ENCODE measurements around the gene A3GALT2.
A peak's percentile ranks its signal among the peaks of the same experiment; 100 is the strongest.
"Not testable (repeated sequence)": the region's sequence is repeated elsewhere in the genome, so short reads cannot be mapped to it uniquely, and the experiment has no call there.

Gene A3GALT2

DNA sequence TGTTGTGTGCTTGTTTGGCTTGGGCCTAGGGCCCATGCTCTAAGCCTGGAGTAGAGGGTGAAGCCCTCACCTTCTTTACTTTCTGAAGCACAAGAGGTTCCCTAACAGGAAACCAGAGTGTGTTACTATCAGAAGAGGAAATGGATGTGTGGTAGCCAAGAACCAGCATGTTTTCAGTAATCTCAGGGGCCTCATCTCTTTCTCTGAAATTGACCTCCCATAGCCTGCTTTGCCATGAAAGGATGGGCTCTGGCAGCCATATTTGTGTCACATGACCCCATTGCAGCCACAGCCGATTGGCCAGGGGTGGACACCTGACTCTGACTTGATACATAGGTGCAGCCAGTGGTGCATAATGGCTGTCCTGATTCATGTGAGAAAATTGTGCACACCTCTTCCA is 18.6 kb downstream of the A3GALT2 start:
- ATAC-seq (no peak), DNase-seq (peak; percentile 18)
- Mint-ChIP-seq H3K36me3 (ENCODE audit: low read depth) (no peaks in the 10 kb centered on the region), H3K27ac (no peak overlapping the region), H3K9me3 (no peaks in the 10 kb centered on the region), H3K27me3 (peaks cover 5% of the 10 kb centered on the region), H3K4me3 (no peak overlapping the region), H3K4me1 (peaks cover 11% of the 10 kb centered on the region)

DNA sequence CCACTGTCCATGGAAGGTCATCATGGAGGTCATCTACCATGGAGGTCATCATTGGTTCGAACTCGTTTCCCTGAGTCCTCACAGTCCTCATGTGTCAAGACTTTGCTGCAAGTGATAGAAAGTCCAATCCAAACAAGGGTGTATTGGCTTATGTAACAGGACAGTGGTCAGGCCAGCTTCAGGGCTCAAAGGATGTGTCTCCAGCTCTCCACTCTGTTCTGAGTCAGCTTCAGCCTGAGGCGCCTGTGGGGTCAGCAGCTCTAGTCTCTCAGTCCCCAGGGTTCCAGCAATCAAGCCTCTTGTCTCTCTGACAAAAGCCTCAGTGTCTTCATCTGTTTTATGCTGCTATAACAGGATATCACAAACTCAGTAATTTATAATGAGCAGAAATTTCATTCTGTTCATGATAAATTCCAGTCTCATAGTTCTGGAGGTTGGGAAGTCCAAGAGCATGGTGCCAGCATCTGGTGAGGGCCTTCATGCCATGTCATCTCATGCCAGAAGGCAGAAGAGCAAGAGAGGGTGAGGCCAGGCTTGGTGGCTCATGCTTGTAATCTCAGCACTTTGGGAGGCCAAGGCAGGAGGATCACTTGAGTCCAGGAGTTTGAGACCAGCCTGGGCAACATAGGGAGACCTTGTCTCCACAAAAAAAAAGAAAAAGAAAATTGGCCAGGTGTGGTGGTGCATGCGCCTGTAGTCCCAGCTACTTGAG is 19.5 kb downstream of the A3GALT2 start:
- DNase-seq = no peak
- no peaks in the 10 kb centered on the region for H3K36me3 Mint-ChIP-seq (ENCODE audit: low read depth)

DNA sequence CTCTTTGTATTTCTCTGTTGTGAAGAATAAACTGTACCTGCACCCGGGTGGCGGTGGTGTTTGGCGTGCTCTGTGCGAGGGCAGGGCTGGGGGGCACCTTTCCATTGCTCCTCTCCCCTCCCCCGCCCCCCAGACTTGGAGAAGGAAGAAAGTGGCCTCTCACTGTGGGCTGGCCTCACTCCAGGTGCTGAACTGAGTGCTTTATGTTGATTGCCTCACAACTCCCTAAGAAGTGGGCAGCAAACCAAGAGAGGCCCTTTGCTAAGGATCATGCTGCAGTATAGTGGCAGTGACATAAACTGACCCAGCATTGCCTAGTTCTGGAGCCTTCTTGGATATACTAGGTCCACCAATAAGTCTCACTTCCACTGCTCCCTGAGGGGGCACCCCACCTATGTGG is 20.2 kb downstream of the A3GALT2 start:
- no peaks in the 10 kb centered on the region for H3K36me3 Mint-ChIP-seq (ENCODE audit: low read depth)
- H3K27me3 Mint-ChIP-seq = no peaks in the 10 kb centered on the region
- ATAC-seq (no peak), DNase-seq (no peak)
- H3K9me3 Mint-ChIP-seq = no peaks in the 10 kb centered on the region
- H3K27ac Mint-ChIP-seq = no peak overlapping the region
- no peak overlapping the region for H3K4me3 Mint-ChIP-seq
- H3K4me1 Mint-ChIP-seq = peaks cover 7% of the 10 kb centered on the region

More for the DNA sequence above, 19.5 kb downstream of the A3GALT2 start:
- no peaks in the 10 kb centered on the region for H3K9me3 Mint-ChIP-seq
- peaks cover 11% of the 10 kb centered on the region for H3K4me1 Mint-ChIP-seq
- H3K4me3 Mint-ChIP-seq = no peak overlapping the region
- H3K27ac Mint-ChIP-seq = no peak overlapping the region
- H3K27me3 Mint-ChIP-seq = peaks cover 5% of the 10 kb centered on the region
- ATAC-seq = no peak

DNA sequence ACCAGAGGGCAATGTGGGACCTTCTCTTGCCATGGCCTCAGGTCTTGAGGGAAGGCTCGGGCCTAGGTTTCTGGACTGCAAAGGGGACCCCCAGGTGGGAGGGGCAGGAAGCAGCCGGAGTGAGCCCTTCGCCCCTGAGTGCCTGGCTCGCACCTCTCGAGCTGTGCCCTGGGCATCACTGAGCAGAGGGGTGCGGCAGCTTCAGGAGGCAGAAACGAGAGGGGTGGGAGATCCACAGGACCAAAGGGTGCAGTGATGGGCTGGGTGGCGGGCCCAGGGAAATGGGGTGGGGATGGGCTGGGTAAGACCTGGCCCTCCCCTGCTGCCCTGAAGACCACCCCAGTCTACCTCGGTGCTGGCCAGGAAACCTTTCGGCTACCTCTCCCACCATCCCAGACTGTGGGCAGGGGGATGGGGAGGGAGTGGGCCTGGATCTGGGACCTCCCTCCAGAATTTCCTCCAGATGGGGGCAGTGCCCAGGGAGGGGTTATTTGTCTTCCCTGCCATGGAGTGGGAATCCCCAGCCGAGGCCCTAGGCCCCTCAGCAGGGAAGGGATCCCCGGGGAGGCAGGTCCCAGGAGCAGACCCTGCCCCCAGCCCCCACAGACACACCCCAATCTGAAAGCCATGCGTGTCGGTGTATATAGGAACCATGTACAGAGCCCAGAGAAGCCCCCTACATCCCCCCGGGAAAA is 21.3 kb downstream of the A3GALT2 start:
- H3K27me3 Mint-ChIP-seq = no peaks in the 10 kb centered on the region
- no peak overlapping the region for H3K4me3 Mint-ChIP-seq
- no peaks in the 10 kb centered on the region for H3K9me3 Mint-ChIP-seq
- H3K27ac Mint-ChIP-seq = no peak overlapping the region
- ATAC-seq (no peak), DNase-seq (no peak)
- H3K4me1 Mint-ChIP-seq = peaks cover 7% of the 10 kb centered on the region
- no peaks in the 10 kb centered on the region for H3K36me3 Mint-ChIP-seq (ENCODE audit: low read depth)

DNA sequence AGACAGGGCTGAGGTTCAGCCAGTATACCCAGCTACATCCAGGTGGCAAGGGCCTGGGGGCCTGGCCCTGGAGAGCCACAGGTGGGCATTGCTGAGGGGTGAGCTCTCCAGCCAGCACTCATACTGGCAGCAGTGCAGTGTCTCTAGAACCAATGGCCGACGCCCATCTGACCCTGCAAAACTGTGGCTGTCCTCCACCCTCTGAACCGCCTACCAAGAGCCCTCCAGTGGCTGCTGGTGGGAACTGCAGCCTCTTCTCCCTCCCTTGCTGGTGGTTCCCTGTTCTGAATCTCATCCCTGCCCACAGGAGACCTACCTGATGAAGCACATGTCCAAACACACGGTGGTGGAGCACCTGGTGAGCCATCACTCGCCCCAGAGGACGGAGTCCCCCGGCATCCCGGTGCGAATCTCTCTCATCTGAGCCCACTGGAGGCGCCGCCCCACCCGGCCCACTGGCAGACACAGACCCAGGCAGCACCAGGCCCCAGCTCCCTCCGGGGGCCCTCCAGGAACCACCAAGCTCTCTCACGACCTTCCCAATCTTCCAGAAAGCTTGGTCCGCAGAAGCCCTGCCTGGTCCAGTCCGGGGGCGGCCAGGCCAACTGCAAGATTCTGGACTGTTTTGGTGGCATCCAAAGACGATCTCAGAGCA is 22.1 kb downstream of the A3GALT2 start:
- ATAC-seq (peak; percentile 59), DNase-seq (peak; percentile 73)
- Mint-ChIP-seq H3K9me3 (no peaks in the 10 kb centered on the region), H3K27me3 (no peaks in the 10 kb centered on the region), H3K27ac (no peak overlapping the region), H3K4me1 (peaks cover 7% of the 10 kb centered on the region), H3K4me3 (no peak overlapping the region), H3K36me3 (ENCODE audit: low read depth) (no peaks in the 10 kb centered on the region)

DNA sequence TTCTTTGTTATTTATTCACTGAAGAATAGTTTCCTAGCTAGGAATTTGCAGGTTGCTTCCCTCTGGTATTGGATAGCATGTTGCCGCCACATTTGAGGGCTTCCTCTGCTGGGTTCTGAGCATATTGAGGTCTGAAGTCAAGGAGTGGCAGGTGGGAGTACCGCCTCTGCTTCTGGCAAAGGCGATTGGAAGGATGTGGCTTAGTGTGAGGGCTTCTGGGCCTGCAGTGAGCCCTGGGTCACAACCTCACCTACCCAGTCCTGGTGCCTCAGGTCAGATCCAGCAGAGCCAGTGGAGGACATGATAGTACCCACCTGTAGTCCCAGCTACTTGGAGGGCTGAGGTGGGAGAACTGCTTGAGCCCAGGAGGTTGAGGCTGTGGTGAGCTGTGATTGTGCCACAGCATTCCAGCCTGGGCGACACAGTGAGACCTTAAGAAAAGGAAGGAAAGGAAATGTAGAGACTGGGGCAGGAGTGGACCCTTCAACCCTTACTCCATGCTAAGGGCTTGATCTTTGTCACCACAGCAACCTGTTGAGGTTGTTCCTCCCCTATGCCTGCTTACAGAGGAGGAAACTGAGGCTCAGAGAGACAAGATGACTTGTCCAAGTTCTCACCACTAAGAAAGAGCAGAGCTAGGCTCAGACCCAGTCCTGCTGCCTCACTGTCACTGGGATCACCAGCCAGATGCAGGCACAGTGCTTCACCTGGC is 22.8 kb downstream of the A3GALT2 start:
- Mint-ChIP-seq H3K27me3 (no peaks in the 10 kb centered on the region), H3K27ac (no peak overlapping the region), H3K4me1 (peaks cover 7% of the 10 kb centered on the region), H3K4me3 (no peak overlapping the region), H3K36me3 (ENCODE audit: low read depth) (no peaks in the 10 kb centered on the region), H3K9me3 (no peaks in the 10 kb centered on the region)
- DNase-seq = no peak
- ATAC-seq = no peak

DNA sequence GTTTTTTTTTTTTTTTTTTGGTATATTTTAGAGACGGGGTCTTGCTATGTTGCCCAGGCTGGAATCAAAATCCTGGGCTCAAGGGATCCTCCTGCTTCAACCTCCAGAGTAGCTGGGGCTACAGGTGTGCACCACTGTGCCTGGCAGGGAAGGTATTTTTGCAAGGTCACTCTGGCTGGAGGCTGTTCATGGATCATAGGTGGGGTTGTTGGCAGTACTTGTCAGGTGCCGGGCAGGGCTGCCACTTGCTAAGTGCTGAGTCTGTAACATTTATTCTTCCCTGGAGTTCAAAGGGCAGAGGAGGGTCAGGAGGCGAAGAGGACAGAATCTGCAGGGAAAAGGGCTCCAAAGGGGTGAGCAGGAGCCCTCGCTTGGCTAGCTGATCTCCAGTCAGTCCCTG is 24.1 kb downstream of the A3GALT2 start:
- ATAC-seq (no peak), DNase-seq (no peak)
- no peaks in the 10 kb centered on the region for H3K9me3 Mint-ChIP-seq
- H3K36me3 Mint-ChIP-seq (ENCODE audit: low read depth) = no peaks in the 10 kb centered on the region
- H3K27ac Mint-ChIP-seq = no peak overlapping the region
- H3K4me3 Mint-ChIP-seq = no peak overlapping the region
- H3K27me3 Mint-ChIP-seq = no peaks in the 10 kb centered on the region
- no peaks in the 10 kb centered on the region for H3K4me1 Mint-ChIP-seq

DNA sequence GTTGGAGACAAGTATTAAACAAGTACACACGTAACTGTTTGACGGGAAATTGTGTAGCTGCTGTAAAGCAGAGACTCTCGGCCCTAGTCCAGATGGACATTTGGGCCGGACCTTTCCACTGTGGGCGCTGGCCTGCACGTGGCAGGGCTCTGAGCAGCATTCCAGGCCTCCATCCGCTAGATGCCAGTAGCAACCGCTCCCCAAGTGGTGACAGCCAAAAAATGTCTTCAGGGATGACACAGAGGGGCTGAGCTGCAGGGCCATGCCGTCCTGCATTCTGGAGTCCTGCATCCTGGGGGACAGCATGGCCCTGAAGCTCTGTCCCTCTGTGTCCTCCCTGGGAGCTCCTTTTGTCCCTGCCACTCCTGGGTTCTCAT is 24.8 kb downstream of the A3GALT2 start:
- Mint-ChIP-seq H3K9me3 (no peaks in the 10 kb centered on the region), H3K36me3 (ENCODE audit: low read depth) (no peaks in the 10 kb centered on the region), H3K4me1 (no peaks in the 10 kb centered on the region), H3K27me3 (no peaks in the 10 kb centered on the region), H3K27ac (no peak overlapping the region), H3K4me3 (no peak overlapping the region)
- DNase-seq = no peak
- no peak for ATAC-seq

DNA sequence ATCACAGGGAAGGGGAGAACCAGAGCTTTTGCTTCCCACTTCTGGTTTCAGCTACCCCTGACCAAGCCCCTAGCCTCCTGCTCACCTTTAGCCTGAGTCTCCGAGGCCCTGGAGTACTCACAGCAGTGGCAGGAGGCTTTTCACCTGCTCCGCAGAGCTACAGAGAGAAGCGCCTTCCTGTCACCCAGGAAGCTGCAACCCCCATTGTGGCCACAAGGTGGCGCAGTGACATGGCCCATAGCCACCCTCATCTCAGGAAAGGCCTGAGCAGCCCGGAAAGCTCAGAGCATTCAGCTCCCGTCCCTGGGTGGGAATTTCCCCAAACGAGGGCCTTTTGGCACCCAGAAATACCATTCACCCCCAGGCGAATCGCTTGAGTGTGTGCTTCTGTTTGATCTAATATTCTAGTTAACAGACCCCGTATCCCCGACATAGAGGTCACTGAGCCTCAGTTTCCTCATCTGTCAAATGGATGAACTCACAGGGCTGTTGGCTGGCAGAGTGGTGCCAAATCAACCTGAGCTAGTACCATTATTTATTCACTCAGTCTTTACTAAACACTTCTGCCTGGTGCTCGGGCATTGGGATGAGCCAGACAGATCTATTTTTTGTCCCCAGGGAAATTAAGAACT is 25.3 kb downstream of the A3GALT2 start:
- ATAC-seq (peak; percentile 85), DNase-seq (peak; percentile 89)
- Mint-ChIP-seq H3K4me3 (no peak overlapping the region), H3K27me3 (no peaks in the 10 kb centered on the region), H3K4me1 (no peaks in the 10 kb centered on the region), H3K9me3 (no peaks in the 10 kb centered on the region), H3K27ac (no peak overlapping the region), H3K36me3 (ENCODE audit: low read depth) (no peaks in the 10 kb centered on the region)

DNA sequence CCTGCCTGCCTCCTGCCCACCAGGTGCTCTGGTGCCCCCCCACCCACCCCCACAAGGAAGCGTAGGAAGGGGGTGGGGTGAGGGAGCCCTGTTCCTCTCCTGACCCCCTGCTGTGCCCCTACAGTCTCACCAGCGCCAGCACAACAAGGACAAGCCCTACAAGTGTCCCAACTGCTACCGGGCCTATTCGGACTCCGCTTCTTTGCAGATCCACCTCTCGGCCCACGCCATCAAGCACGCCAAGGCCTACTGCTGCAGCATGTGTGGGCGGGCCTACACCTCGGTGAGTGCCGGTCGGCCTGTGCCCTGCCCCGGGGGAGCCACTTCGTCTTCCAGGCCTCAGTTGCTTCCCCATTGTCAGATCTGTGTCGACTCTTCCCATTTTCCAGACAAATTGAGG is 25.9 kb downstream of the A3GALT2 start:
- no peaks in the 10 kb centered on the region for H3K27me3 Mint-ChIP-seq

DNA sequence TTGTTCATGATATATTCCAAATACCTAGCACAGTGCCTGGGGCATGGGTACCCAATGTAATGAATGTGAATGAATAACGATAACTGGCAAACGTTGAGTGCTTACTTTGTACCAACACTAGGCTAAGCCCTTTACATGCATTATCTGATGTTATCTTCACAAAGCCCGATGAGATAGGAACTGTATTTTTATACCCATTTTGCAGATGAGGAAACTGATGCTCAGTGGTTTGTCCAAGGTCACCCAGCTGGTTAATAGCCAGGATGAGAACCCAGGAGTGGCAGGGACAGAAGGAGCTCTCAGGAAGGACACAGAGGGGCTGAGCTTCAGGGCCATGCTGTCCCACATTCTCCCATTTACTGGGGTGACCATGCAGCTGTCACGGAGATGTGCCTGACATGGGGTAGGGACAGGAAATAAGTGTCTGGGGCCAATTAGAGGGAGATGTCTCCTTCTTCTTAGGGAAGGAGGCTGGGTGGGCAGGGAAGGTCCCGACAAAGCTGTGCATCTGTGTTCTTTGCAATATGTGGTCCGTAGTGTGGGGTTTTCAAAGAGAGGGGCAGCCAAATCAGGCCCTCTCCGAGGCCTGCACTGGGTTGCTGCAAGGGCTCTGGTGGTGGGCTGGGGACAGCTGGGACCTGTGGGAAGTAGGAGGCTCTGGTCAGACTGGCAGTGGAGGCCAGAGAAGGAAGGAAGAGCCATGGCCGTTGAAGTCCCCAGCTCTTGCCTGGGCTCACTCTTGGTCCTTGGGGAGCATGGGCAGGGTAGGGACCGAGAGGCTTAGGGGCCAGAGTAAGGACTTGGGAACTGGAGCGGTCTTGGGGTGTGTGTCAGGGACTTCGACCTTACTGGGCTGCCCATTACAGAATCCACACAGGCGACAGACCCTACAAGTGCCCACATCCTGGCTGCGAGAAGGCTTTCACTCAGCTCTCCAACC is 26.6 kb downstream of the A3GALT2 start:
- H3K27ac Mint-ChIP-seq = no peak overlapping the region
- no peaks in the 10 kb centered on the region for H3K27me3 Mint-ChIP-seq

More for the DNA sequence above, 25.9 kb downstream of the A3GALT2 start:
- DNase-seq (no peak), ATAC-seq (no peak)
- no peak overlapping the region for H3K27ac Mint-ChIP-seq
- no peaks in the 10 kb centered on the region for H3K36me3 Mint-ChIP-seq (ENCODE audit: low read depth)
- no peaks in the 10 kb centered on the region for H3K9me3 Mint-ChIP-seq
- H3K4me1 Mint-ChIP-seq = no peaks in the 10 kb centered on the region
- no peak overlapping the region for H3K4me3 Mint-ChIP-seq

DNA sequence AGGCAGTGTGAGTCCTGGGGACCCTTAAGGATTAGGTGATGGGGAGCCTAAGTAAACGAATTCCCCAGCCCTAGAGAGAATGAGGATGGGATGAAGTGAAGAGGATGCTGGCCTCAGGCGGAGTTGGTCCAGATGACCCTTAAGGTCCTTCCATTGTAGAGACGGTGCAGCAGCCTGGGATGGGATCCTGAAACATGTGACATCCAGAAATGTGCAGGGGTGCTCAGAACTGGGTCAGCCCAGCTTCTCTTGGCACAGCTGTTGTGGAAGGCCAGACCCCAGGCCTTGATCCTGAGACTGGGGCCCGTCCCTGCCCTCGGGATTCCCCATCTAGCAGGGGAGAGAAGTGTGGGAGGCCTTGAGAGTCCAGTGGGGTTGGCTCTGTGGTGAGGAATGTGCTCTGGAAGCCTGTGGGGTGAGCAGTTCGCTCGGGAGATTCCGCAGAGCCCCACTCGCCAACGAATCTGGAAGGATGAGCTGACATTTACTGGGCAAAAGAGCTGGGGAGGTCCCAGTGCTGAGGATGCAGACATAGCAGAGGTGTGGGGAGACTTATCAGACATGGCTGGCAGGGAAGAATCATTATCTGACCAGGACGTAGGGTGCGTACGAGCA is 28.1 kb downstream of the A3GALT2 start:
- DNase-seq (no peak), ATAC-seq (no peak)
- Mint-ChIP-seq H3K9me3 (no peaks in the 10 kb centered on the region), H3K27me3 (no peaks in the 10 kb centered on the region), H3K4me3 (no peak overlapping the region), H3K27ac (no peak overlapping the region), H3K36me3 (ENCODE audit: low read depth) (peaks cover 3% of the 10 kb centered on the region), H3K4me1 (no peaks in the 10 kb centered on the region)

More for the DNA sequence above, 26.6 kb downstream of the A3GALT2 start:
- peaks cover 3% of the 10 kb centered on the region for H3K36me3 Mint-ChIP-seq (ENCODE audit: low read depth)
- H3K9me3 Mint-ChIP-seq = no peaks in the 10 kb centered on the region
- no peaks in the 10 kb centered on the region for H3K4me1 Mint-ChIP-seq
- no peak overlapping the region for H3K4me3 Mint-ChIP-seq
- DNase-seq = no peak
- no peak for ATAC-seq

DNA sequence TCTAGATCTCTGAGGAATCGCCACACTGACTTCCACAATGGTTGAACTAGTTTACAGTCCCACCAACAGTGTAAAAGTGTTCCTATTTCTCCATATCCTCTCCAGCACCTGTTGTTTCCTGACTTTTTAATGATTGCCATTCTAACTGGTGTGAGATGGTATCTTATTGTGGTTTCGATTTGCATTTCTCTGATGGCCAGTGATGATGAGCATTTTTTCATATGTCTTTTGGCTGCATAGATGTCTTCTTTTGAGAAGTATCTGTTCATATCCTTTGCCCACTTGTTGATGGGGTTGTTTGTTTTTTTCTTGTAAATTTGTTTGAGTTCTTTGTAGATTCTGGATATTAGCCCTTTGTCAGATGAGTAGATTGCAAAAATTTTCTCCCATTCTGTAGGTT is 30.3 kb downstream of the A3GALT2 start:
- not testable (repeated sequence) for H3K27me3 Mint-ChIP-seq, ATAC-seq

More for the DNA sequence above, 30.3 kb downstream of the A3GALT2 start:
- H3K27ac Mint-ChIP-seq; H3K9me3 Mint-ChIP-seq; H3K36me3 Mint-ChIP-seq (ENCODE audit: low read depth); H3K4me1 Mint-ChIP-seq; DNase-seq; H3K4me3 Mint-ChIP-seq: not testable (repeated sequence)
